Measurements from ENCODE around the gene FRMD4A.

- TF ChIP-seq CTCF (IDR thresholded peaks at IDR 0.05 in 4 of 5, conservative IDR thresholded peaks at IDR 0.05 in 1 of 5) (no peak), POLR2A (IDR thresholded peaks at IDR 0.05) (no peak)
These were observed 671.6 kb downstream of the FRMD4A start for GRCh38 chr10:13658871-13659685.
